OCI-LY7 (cell line): ENCODE measurements around the gene TMEM115. TPM values are rescaled to one million over a fixed set of nuclear protein-coding genes. Genes with fewer than 3 reads are reported as not detected.

Source experiments
- BruUV-seq: library from RNA; stranded (reverse); fragments of 400-500 nt; replicated peaks from 2 replicates; lab custom pipeline; 2021; lab: Mats Ljungman, UMichigan
- CTCF ChIA-PET: fragments of 300-600 bp; sonication (Branson Sonifier 250); formaldehyde crosslinking; loops from one replicate; lab custom pipeline; 2022; ENCODE audit warnings: antibody characterized with exemption; ENCODE audit not compliant: unreplicated experiment; lab: Charles Lee
- POLR2A ChIA-PET: fragments of 300-600 bp; sonication (Branson Sonifier 250); formaldehyde crosslinking; loops from one replicate; lab custom pipeline; 2022; ENCODE audit warnings: antibody characterized with exemption; lab: Charles Lee
- DNase-seq: peaks from one replicate; pipeline ENCODE4 v3.0.0-alpha.2; 2015; ENCODE audit warnings: low spot score
- H2AFZ ChIP-seq: fragments of 200-600 bp; sonication (generic), shearing (Covaris generic); 2 replicates; pipeline ENCODE4 v1.6.1; 2014; ENCODE audit warnings: mild to moderate bottlenecking, antibody characterized with exemption, low read length, moderate library complexity
- H3K27ac ChIP-seq: fragments of 200-600 bp; sonication (generic); 2 replicates; pipeline ENCODE4 v1.5.1; 2014; ENCODE audit warnings: mixed run types, low read depth, mild to moderate bottlenecking, moderate library complexity, low read length, inconsistent platforms; ENCODE audit not compliant: poor library complexity, severe bottlenecking
- H3K36me3 ChIP-seq: fragments of 200-600 bp; sonication (generic); 2 replicates; pipeline ENCODE4 v1.6.1; 2014; ENCODE audit warnings: mild to moderate bottlenecking, antibody characterized with exemption, low read length, moderate library complexity, mixed read lengths; ENCODE audit not compliant: insufficient read depth
- H3K4me1 ChIP-seq: fragments of 200-600 bp; sonication (generic); 2 replicates; pipeline ENCODE4 v1.5.1; 2014; ENCODE audit warnings: mild to moderate bottlenecking, low read length; ENCODE audit not compliant: insufficient read depth, poor library complexity, severe bottlenecking
- H3K4me2 ChIP-seq: fragments of 200-600 bp; sonication (generic); 2 replicates; pipeline ENCODE4 v1.6.1; 2014; ENCODE audit warnings: mild to moderate bottlenecking, low read length
- H3K4me3 ChIP-seq: fragments of 200-600 bp; sonication (generic); 2 replicates; pipeline ENCODE4 v1.5.1; 2014; ENCODE audit warnings: mild to moderate bottlenecking, low read depth, low read length; ENCODE audit not compliant: poor library complexity, severe bottlenecking
- H3K79me2 ChIP-seq: fragments of 200-600 bp; sonication (generic); 2 replicates; pipeline ENCODE4 v1.6.1; 2016; ENCODE audit warnings: low read depth, mild to moderate bottlenecking, low read length, moderate library complexity, mixed read lengths; ENCODE audit not compliant: insufficient read depth
- H3K9me2 ChIP-seq: fragments of 200-600 bp; sonication (generic); 2 replicates; pipeline ENCODE4 v1.6.1; 2016; ENCODE audit warnings: mild to moderate bottlenecking, low read length, mixed read lengths; ENCODE audit not compliant: insufficient read depth
- H3K9me3 ChIP-seq: fragments of 200-600 bp; sonication (generic); 2 replicates; pipeline ENCODE4 v1.6.1; 2014; ENCODE audit warnings: mild to moderate bottlenecking, mixed run types, low read length, mixed read lengths
- H4K20me1 ChIP-seq: fragments of 200-600 bp; sonication (generic); 2 replicates; pipeline ENCODE4 v1.6.1; 2014; ENCODE audit warnings: mild to moderate bottlenecking, antibody characterized with exemption, low read length, moderate library complexity, mixed read lengths; ENCODE audit not compliant: insufficient read depth
- CTCF ChIP-seq: fragments of 200-600 bp; sonication (generic); conservative IDR thresholded peaks from 2 replicates; pipeline ENCODE4 v1.5.1; 2014; ENCODE audit warnings: mild to moderate bottlenecking, antibody characterized with exemption, low read length, moderate library complexity, mixed read lengths
- EZH2phosphoT487 ChIP-seq: fragments of 200-600 bp; sonication (generic); IDR thresholded peaks from 2 replicates; pipeline ENCODE4 v1.6.1; 2018; ENCODE audit warnings: low read depth, borderline replicate concordance, mild to moderate bottlenecking, mixed run types, antibody characterized with exemption, low read length, moderate library complexity, mixed read lengths
- intact Hi-C: fragments of 100-400 bp; cut with micrococcal nuclease; formaldehyde crosslinking; loops from one replicate; pipeline ENCODE4 v1.10.0; 2022; ENCODE audit not compliant: unreplicated experiment
- total RNA-seq, 2 experiments: library from RNA; depleted of rRNA in 1 of 2; stranded (reverse); fragments of >200 nt in 1 of 2; shearing (Covaris generic) in 1 of 2; gene quantifications; 2 replicates each; pipeline ENCODE4 v1.2.3, GENCODE V29; 2014 to 2022

Gene TMEM115
- total RNA-seq, 2 experiments from 2014 or later: 16.2 to 18.9 TPM

- DNase-seq: peak; percentile 66
- H3K4me2 ChIP-seq: peak overlapping the region; percentile 46
- BruUV-seq: no TSS peak
- no peaks in the 10 kb centered on the region for H4K20me1 ChIP-seq
- no peaks in the 10 kb centered on the region for H3K9me2 ChIP-seq
- H3K9me3 ChIP-seq: no peaks in the 10 kb centered on the region
- peak overlapping the region; percentile 18 for H3K27ac ChIP-seq
- intact Hi-C loops: no loop called here
- ChIA-PET POLR2A (interaction anchor here (1.6 kb wide), 2 partner anchors 10 to 19 kb away, joined by 4 to 8 read pairs; partner anchors contain the start of genes HYAL3, NAA80 and TUSC2), CTCF (interaction anchor here (1.1 kb wide), 1 partner anchor 15 kb away, joined by 3 read pairs; no protein-coding TSS in a partner anchor)
- TF ChIP-seq CTCF: no peak
- no peak for TF ChIP-seq EZH2phosphoT487
- H3K4me3 ChIP-seq: peak overlapping the region; percentile 23
- no peak overlapping the region for H2AFZ ChIP-seq
- 0 out of 2 replicates have a peak, but pooled peaks cover 6% of the 10 kb centered on the region for H3K36me3 ChIP-seq
- no peaks in the 10 kb centered on the region for H3K79me2 ChIP-seq
- peaks cover 49% of the 10 kb centered on the region for H3K4me1 ChIP-seq
Observed at GRCh38 chr3:50318163-50318562, 41.2 kb downstream of the TMEM115 start.

GRCh38 chr3:50317300-50317699, 42.0 kb downstream of the TMEM115 start:
- Histone ChIP-seq H3K4me1 (peaks cover 47% of the 10 kb centered on the region), H3K27ac (no peak overlapping the region), H3K9me3 (no peaks in the 10 kb centered on the region), H3K4me2 (peak overlapping the region; percentile 46; the same call in 1 of the 2 replicates), H3K79me2 (no peaks in the 10 kb centered on the region), H2AFZ (no peak overlapping the region), H3K9me2 (no peaks in the 10 kb centered on the region), H3K4me3 (no peak overlapping the region), H4K20me1 (no peaks in the 10 kb centered on the region), H3K36me3 (0 out of 2 replicates have a peak, but pooled peaks cover 6% of the 10 kb centered on the region)
- TF ChIP-seq CTCF: no peak
- TF ChIP-seq EZH2phosphoT487: no peak
- no TSS peak for BruUV-seq
- DNase-seq: no peak
- CTCF ChIA-PET: interaction anchor here (1.1 kb wide), 1 partner anchor 16 kb away, joined by 3 read pairs; no protein-coding TSS in a partner anchor
- POLR2A ChIA-PET: interaction anchor here (1.6 kb wide), 2 partner anchors 11 to 18 kb away, joined by 4 to 8 read pairs; partner anchors contain the start of genes HYAL3, NAA80 and TUSC2
- intact Hi-C loops: no loop called here

GRCh38 chr3:50316657-50317242, 42.6 kb downstream of the TMEM115 start:
- DNase-seq: peak; percentile 42
- intact Hi-C loops: no loop called here
- Histone ChIP-seq H3K9me2 (no peaks in the 10 kb centered on the region), H3K9me3 (no peaks in the 10 kb centered on the region), H4K20me1 (no peaks in the 10 kb centered on the region), H3K4me2 (peak overlapping the region; percentile 6; the same call in 1 of the 2 replicates), H3K79me2 (no peaks in the 10 kb centered on the region), H3K4me1 (peaks cover 42% of the 10 kb centered on the region), H3K36me3 (0 out of 2 replicates have a peak, but pooled peaks cover 6% of the 10 kb centered on the region), H2AFZ (no peak overlapping the region), H3K27ac (no peak overlapping the region), H3K4me3 (no peak overlapping the region)
- ChIA-PET POLR2A (interaction anchor here (1.6 kb wide), 2 partner anchors 11 to 17 kb away, joined by 4 to 8 read pairs; partner anchors contain the start of genes HYAL3, NAA80 and TUSC2), CTCF (no interaction called here)
- TF ChIP-seq EZH2phosphoT487 (no peak), CTCF (no peak)
- BruUV-seq: no TSS peak
